C4-2B (cell line): ENCODE measurements around the gene ACAD10.

Experiments used
- H3K27ac ChIP-seq: fragments of 450-650 bp; 2 replicates; pipeline ENCODE4 v1.5.1; 2017
- CTCF ChIP-seq: fragments of 450-650 bp; conservative IDR thresholded peaks from 2 replicates; pipeline ENCODE4 v1.5.1; 2017; ENCODE audit warnings: mild to moderate bottlenecking
- ZFX ChIP-seq: fragments of 450-650 bp; IDR thresholded peaks from 2 replicates; pipeline ENCODE4 v1.6.1; 2017

ACAD10 gene

GRCh38 chr12:111756196-111756595 is 70.3 kb downstream of the ACAD10 start:
- no peak overlapping the region for H3K27ac ChIP-seq
- TF ChIP-seq CTCF (no peak), ZFX (no peak)

DNA sequence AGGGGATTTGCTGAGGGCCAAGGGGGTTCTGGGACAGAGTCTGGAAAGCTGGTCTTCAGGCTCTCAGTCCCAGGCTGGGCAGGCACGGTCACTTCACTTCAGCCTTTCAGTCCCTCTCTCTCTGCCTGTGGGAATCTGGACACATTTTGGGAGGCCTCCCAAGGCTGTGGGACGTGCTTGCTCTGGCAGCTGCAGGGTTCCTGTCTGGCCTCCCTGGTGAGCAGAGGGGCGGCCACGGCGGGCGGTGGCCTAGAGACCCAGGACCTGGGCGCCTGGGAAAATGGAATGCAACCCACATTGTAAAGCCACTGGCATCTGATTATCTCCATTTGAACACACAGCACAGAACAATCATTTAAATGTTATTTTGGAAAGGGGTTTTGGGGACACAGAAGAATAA is 70.8 kb downstream of the ACAD10 start:
- H3K27ac ChIP-seq: peak overlapping the region; percentile 84
- no peak for TF ChIP-seq CTCF
- no peak for TF ChIP-seq ZFX

- TF ChIP-seq ZFX (no peak), CTCF (no peak)
- H3K27ac ChIP-seq: peak overlapping the region; percentile 84
These were observed 71.7 kb downstream of the ACAD10 start for GRCh38 chr12:111757361-111758119.

DNA sequence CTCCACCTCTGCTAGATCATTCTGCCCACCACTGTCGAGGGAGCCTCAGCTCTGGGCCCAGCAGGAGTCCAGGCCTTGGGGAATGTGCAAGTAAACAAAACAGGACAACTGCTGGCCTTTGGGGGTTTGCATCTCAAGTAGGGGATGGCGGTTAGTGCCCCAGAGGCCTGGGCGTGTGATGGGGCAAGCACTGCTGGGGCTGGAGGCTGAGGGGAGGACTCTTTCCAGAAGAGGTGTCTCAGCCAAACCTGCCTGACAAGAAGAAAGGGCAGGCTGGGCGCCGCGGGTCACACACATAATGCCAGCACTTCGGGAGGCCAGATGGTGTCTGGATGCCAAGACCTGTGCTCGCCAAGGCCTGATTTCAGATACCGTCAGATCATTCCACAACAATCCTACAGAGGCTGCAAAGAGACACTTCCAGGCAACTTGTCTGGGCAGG is 72.3 kb downstream of the ACAD10 start:
- 0 out of 2 replicates have a peak, but pooled peaks have one; percentile 16 for TF ChIP-seq ZFX
- no peak for TF ChIP-seq CTCF
- peak overlapping the region; percentile 84 for H3K27ac ChIP-seq

DNA sequence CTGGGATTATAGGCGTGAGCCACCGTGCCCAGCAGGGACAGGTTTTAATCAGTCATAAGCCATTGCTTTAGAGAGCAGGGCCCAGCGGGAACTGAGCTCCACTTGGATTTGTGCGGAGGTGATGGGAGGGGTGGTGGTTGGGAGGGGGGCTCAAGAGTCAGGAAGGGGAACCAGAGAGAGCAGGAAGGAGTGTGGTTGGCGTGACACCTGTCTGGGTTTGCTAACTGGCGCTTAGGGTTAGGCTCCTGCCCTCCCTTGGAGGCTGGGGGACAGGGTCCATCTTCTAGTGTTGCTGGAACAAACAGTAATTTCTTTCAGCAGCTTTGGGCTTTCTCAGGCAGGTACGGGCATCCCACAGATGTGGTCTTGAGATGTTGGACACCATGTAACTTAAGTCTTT is 73.4 kb downstream of the ACAD10 start:
- TF ChIP-seq CTCF (no peak), ZFX (no peak)
- H3K27ac ChIP-seq: peak overlapping the region; percentile 84

DNA sequence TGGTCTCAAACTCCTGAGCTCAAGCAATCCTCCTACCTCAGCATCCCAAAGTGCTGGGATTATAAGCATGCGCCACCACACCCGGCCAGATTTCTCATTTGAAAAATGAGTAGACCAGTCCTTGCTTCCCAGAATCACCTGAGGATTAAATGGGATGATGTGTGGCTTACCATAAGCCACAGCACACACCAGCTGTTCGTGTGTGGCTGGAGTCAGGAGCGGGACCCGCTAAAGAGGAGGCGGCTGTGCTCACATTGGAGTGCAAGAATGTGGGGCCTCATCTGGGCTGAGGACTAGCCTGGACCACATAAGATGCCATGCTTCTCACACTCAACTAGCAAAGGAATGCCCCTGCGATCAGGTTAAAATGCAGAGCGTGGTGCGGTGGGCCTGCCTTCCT is 74.1 kb downstream of the ACAD10 start:
- TF ChIP-seq CTCF: no peak
- no peak for TF ChIP-seq ZFX
- H3K27ac ChIP-seq: no peak overlapping the region

GRCh38 chr12:111761099-111761498 is 75.2 kb downstream of the ACAD10 start:
- TF ChIP-seq ZFX (no peak), CTCF (no peak)
- H3K27ac ChIP-seq: no peak overlapping the region
